K562 (cell line): ENCODE measurements around the gene PSG2. TPM values are rescaled to one million over a fixed set of nuclear protein-coding genes. Genes with fewer than 3 reads are reported as not detected.
"Not testable (repeated sequence)": the region's sequence is repeated elsewhere in the genome, so short reads cannot be mapped to it uniquely, and the experiment has no call there.

Source experiments
- ATAC-seq: fragments of 200-7000 bp; cut with Tn5 transposase; 3 replicates; pipeline ENCODE4 v1.9.1; 2020; ENCODE audit warnings: moderate library complexity
- Bru-seq: library from RNA; stranded (reverse); fragments of 400-500 nt; gene quantifications from one replicate; lab custom pipeline; 2021; lab: Mats Ljungman, UMichigan
- BruChase-seq, 2 experiments: library from RNA; stranded (reverse); fragments of 400-500 nt; gene quantifications; one replicate each; lab custom pipeline; 2021; lab: Mats Ljungman, UMichigan
- BruUV-seq: library from RNA; stranded (reverse); fragments of 400-500 nt; replicated peaks from 2 replicates; lab custom pipeline; 2021; lab: Mats Ljungman, UMichigan
- CTCF ChIA-PET: fragments of 300-600 bp; formaldehyde crosslinking; extraction: SDS; loops from one replicate; lab custom pipeline; 2021; ENCODE audit warnings: low intra/inter-chr PET ratio; lab: Yijun Ruan, JAX
- POLR2A ChIA-PET: fragments of 300-600, 350-650 bp; sonication (Branson Sonifier 250); formaldehyde crosslinking; extraction: SDS; loops from one replicate; lab custom pipeline; 2021; ENCODE audit warnings: antibody characterized with exemption, inconsistent platforms; lab: Yijun Ruan, JAX
- DNase-seq, 4 experiments: peaks; one replicate each; pipeline versions ENCODE4 v3.0.0 to v3.0.0-alpha.2; 2011 to 2018; ENCODE audit warnings: low spot score in 3 of 4, mixed read lengths in 3 of 4; ENCODE audit errors: extremely low read depth in 1 of 4
- FAIRE-seq: peaks from 2 replicates; lab custom pipeline; 2011; peaks lifted over from hg19 to GRCh38; lab: Jason Lieb, UNC
- H2AFZ ChIP-seq: 2 replicates; pipeline ENCODE4 v1.6.0; 2011; ENCODE audit warnings: low read depth, low read length, control low read depth, inconsistent platforms
- H3K27ac ChIP-seq: fragments of 200-600 bp; 3 replicates; pipeline ENCODE4 v1.8.0; 2011; ENCODE audit warnings: low read depth, mild to moderate bottlenecking, control low read depth, inconsistent platforms, low read length, moderate library complexity, mixed read lengths; ENCODE audit errors: extremely low read depth
- H3K27me3 ChIP-seq, 2 experiments: fragments of 300-600 bp in 1 of 2; 2 replicates in 1 of 2; 3 replicates in 1 of 2; pipeline versions ENCODE4 v1.6.0 to v1.8.0; 2011; ENCODE audit warnings: inconsistent platforms in 2 of 2, low read length in 2 of 2, mild to moderate bottlenecking in 1 of 2, mixed read lengths in 1 of 2, moderate library complexity in 1 of 2; ENCODE audit not compliant: control insufficient read depth in 2 of 2, insufficient read depth in 2 of 2
- H3K36me3 ChIP-seq: fragments of 300-600 bp; 3 replicates; pipeline ENCODE4 v1.8.0; 2011; ENCODE audit warnings: mild to moderate bottlenecking, low read length, inconsistent platforms; ENCODE audit not compliant: control insufficient read depth, insufficient read depth
- H3K4me1 ChIP-seq, 2 experiments: fragments of 200-600 bp in 1 of 2; replicated peaks in 1 of 2; 2 replicates in 1 of 2; 3 replicates in 1 of 2; pipeline versions ENCODE4 v1.5.1 to v1.8.0; 2011; ENCODE audit warnings: inconsistent platforms in 2 of 2, low read length in 2 of 2, mild to moderate bottlenecking in 1 of 2, mixed read lengths in 1 of 2, moderate library complexity in 1 of 2; ENCODE audit not compliant: control insufficient read depth in 2 of 2, insufficient read depth in 2 of 2
- H3K4me2 ChIP-seq: 2 replicates; pipeline ENCODE4 v1.6.1; 2011; ENCODE audit warnings: low read length, control low read depth, inconsistent platforms, mixed read lengths; ENCODE audit not compliant: insufficient read depth
- H3K4me3 ChIP-seq: fragments of 200-600 bp; sonication (generic), shearing (Covaris generic); 2 replicates; pipeline ENCODE4 v1.5.1; 2016; ENCODE audit warnings: control low read depth, inconsistent platforms
- H3K79me2 ChIP-seq: fragments of 200-600 bp; 3 replicates; pipeline ENCODE4 v1.8.0; 2011; ENCODE audit warnings: low read length, inconsistent platforms; ENCODE audit not compliant: control insufficient read depth, insufficient read depth
- H3K9ac ChIP-seq, 2 experiments: 2 replicates each; pipeline versions ENCODE4 v1.6.0 to v1.6.1; 2011; ENCODE audit warnings: low read depth in 2 of 2, low read length in 2 of 2, control low read depth in 1 of 2, inconsistent platforms in 1 of 2, mild to moderate bottlenecking in 1 of 2, mixed read lengths in 1 of 2; ENCODE audit not compliant: insufficient read depth in 1 of 2
- H3K9me1 ChIP-seq: one replicate; pipeline ENCODE4 v1.6.0; 2011; ENCODE audit warnings: inconsistent platforms, mild to moderate bottlenecking, low read length, moderate library complexity; ENCODE audit not compliant: control insufficient read depth, insufficient read depth
- H3K9me3 ChIP-seq: replicated peaks from 2 replicates; pipeline ENCODE4 v1.5.1; 2011; ENCODE audit warnings: low read depth, low read length, inconsistent platforms; ENCODE audit not compliant: control insufficient read depth, insufficient read depth
- H4K20me1 ChIP-seq: replicated peaks from 2 replicates; pipeline ENCODE4 v1.6.1; 2011; ENCODE audit warnings: low read length, inconsistent platforms, mixed read lengths; ENCODE audit not compliant: control insufficient read depth, insufficient read depth
- WGBS: fragments of 100-300 bp; shearing (Covaris generic); methylation state at CpG from one replicate; pipeline ENCODE4 v1.1.6; 2016; ENCODE audit warnings: low coverage, mixed read lengths; ENCODE audit not compliant: insufficient coverage; ENCODE audit errors: missing lambda C conversion rate; 5-methylcytosine and 5-hydroxymethylcytosine counted together
- in situ Hi-C: fragments of 300-500 bp; cut with MboI; formaldehyde crosslinking; loops from 4 replicates; pipeline ENCODE4 v1.15.0; 2018; ENCODE audit warnings: inconsistent platforms, mixed read lengths
- intact Hi-C: fragments of 100-400 bp; cut with micrococcal nuclease; formaldehyde crosslinking; loops from 2 replicates; pipeline ENCODE4 v1.14.2; 2022
- long read RNA-seq, 3 experiments: library from polyadenylated mRNA in 2 of 3; library from RNA in 1 of 3; unstranded in 2 of 3; stranded (forward) in 1 of 3; transcript quantifications; one replicate each; pipeline ENCODE4 v2.0.0, GENCODE V29; 2019 to 2022
- polyA minus RNA-seq, 3 experiments: library from RNA; depleted of rRNA, polyadenylated mRNA; stranded (reverse); fragments of >200 nt; gene quantifications; 2 replicates each; pipeline ENCODE4 v1.2.3, GENCODE V29; 2011
- polyA plus RNA-seq, 8 experiments: library from polyadenylated mRNA; depleted of rRNA in 4 of 8; stranded (reverse) in 5 of 8; unstranded in 3 of 8; fragments of >200 nt; fragmentation: Nextera tagmentation in 2 of 8; fragmentation: Illumina TruSeq in 1 of 8; extraction: Ambion mirVana in 2 of 8; extraction: Trizol in 1 of 8; gene quantifications; 2 replicates each; pipeline versions ENCODE4 v1.2.1 to v1.2.3, GENCODE V29; 2011 to 2014; ENCODE audit warnings: inconsistent platforms in 1 of 8, missing spikeins in 1 of 8
- total RNA-seq, 7 experiments: library from RNA; depleted of rRNA in 6 of 7; stranded (reverse); fragments of >200 nt in 6 of 7; fragmentation: Illumina TruSeq in 2 of 7; extraction: Trizol in 2 of 7; gene quantifications; 2 replicates each; pipeline versions ENCODE4 v1.2.1 to v1.2.3, GENCODE V29; 2011 to 2021; ENCODE audit warnings: low replicate concordance in 1 of 7

PSG2 gene
- not detected in 2 replicates for total RNA-seq (2011; cell fraction: chromatin; rRNA removed; ENCODE audit: low replicate concordance)
- total RNA-seq (2011; cell fraction: nucleolus; rRNA removed) = not detected in 2 replicates
- total RNA-seq (2011; cell fraction: nucleoplasm; rRNA removed) = not detected in 2 replicates
- total RNA-seq (2014; rRNA removed) (not detected in 2 replicates), total RNA-seq (2014; rRNA removed; fragmentation: Illumina TruSeq; extraction: Trizol) (not detected in 2 replicates), total RNA-seq (2015; rRNA removed; fragmentation: Illumina TruSeq; extraction: Trizol) (not detected in 2 replicates), total RNA-seq (2021) (not detected in 2 replicates), polyA plus RNA-seq (2011; rRNA removed) (not detected in 2 replicates), polyA plus RNA-seq (2014; fragmentation: Illumina TruSeq; extraction: Trizol) (not detected in 2 replicates), polyA plus RNA-seq (2014; fragmentation: Nextera tagmentation; extraction: Ambion mirVana) (not detected), polyA plus RNA-seq (2014; rRNA removed) (not detected in 2 replicates), polyA minus RNA-seq (2011; rRNA and poly(A)+ RNA removed) (not detected in 2 replicates), Bru-seq, nascent RNA (not detected), BruChase-seq, experiment 1, labeled RNA remaining after a 2-hour chase (not detected), BruChase-seq, experiment 2, labeled RNA remaining after a 6-hour chase (not detected)
- not detected in 2 replicates for polyA plus RNA-seq (2011; cell fraction: cytosol; rRNA removed)
- not detected in 2 replicates for polyA plus RNA-seq (2011; cell fraction: nucleus; rRNA removed)
- not detected in 2 replicates for polyA plus RNA-seq (2012)
- polyA minus RNA-seq (2011; cell fraction: cytosol; rRNA and poly(A)+ RNA removed) = not detected in 2 replicates
- polyA minus RNA-seq (2011; cell fraction: nucleus; rRNA and poly(A)+ RNA removed) = not detected in 2 replicates
- long read RNA-seq, experiment 1 = 0 reads
- long read RNA-seq, experiment 2 = 0 reads
- long read RNA-seq, experiment 3 = 0 reads

DNA sequence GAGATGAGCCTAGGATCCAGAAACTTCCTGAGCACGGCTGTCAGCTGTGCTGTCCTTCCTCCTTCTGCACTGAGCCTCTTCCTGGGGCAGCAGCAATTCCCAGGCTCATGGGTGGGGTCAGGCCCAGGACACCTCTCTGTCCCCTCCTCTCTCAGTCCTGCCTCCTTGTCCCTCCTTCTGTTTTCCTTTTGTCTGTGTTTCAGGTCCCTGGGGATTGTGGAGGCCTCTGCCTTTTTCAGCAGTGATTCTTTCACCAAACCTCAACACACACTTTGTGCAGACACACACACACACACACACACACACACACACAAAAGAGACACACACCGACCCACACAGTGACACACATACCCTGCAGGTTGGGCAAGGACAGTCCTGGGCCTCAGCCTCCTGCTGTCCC, at the start of gene PSG2:
TSS of gene PSG2 (minus strand) at position 101 of the 400 bp plus-strand sequence. CDS start 132 bp downstream, outside the sequence.
- H3K79me2 ChIP-seq, H3K27me3 ChIP-seq, H3K9me1 ChIP-seq, H3K9me3 ChIP-seq, H3K9ac ChIP-seq, H3K36me3 ChIP-seq, ATAC-seq, FAIRE-seq, H3K27ac ChIP-seq, DNase-seq, in situ Hi-C loops, BruUV-seq, POLR2A ChIA-PET, H4K20me1 ChIP-seq, H3K4me2 ChIP-seq, H3K4me3 ChIP-seq, H2AFZ ChIP-seq, H3K4me1 ChIP-seq, intact Hi-C loops, CTCF ChIA-PET: not testable (repeated sequence)
- WGBS = 0% methylated on average over 1 of the region's 2 CpGs

DNA sequence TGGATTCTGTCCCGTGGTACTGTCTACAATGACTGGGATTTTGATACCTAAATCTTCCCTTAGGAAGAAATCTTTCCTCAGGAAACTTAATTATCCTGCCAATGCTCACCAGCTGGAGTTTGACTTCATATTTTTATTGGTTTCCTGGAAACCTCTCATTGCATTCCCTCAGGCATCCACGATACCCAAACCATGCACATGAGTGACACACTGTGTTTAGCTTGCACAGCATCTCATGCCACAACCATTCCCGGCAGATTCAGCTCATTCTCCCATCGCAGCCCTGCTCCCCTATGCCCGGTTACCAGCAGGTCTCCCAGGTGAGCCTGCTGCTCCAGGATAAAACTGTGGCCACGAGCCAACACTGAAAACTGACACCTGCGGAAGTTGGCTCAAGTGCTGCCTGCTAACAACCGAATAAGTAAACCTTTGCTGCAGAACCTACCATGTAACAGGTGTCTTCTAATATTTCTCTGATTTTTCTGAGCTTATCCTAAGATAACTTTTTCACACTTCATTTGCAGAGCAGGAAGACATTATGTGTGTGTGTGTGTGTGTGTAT, 48.9 kb upstream of the PSG2 start:
- CTCF ChIA-PET, H3K4me2 ChIP-seq, BruUV-seq, H3K27ac ChIP-seq, H3K9me1 ChIP-seq, H3K4me1 ChIP-seq, H3K79me2 ChIP-seq, DNase-seq, intact Hi-C loops, H3K4me3 ChIP-seq, H3K9ac ChIP-seq, FAIRE-seq, H2AFZ ChIP-seq, H3K9me3 ChIP-seq, in situ Hi-C loops, H3K36me3 ChIP-seq, ATAC-seq, H3K27me3 ChIP-seq, H4K20me1 ChIP-seq: not testable (repeated sequence)
- 0% methylated on average over 8 of the region's 8 CpGs for WGBS
- POLR2A ChIA-PET = interaction anchor here (0.7 kb wide), 1 partner anchor 31 kb away, joined by 3 read pairs; no protein-coding TSS in a partner anchor

DNA sequence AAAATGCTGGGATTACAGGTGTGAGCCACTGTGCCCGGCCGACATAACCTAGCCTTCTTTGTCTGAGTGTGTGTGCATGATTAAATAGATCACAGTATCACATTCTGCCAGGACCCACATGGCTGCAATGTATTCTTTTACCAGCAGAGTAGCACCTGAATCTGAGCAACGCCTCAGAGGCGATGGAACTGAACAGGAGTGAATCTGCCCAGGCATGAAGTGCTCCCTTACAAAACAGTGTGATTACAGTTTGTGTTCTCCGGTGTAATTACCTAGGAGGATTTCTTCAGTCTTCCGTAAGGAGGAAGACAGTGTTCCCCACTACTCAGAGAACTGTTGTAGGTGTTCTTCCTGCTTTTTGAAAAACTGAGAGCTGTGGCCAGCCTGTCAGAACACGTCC, 46.7 kb upstream of the PSG2 start:
- ATAC-seq, DNase-seq: not testable (repeated sequence)

More for the DNA sequence above, 46.7 kb upstream of the PSG2 start:
- WGBS = 5% methylated on average over 5 of the region's 7 CpGs
- H2AFZ ChIP-seq, FAIRE-seq, H4K20me1 ChIP-seq, H3K27me3 ChIP-seq, H3K27ac ChIP-seq, POLR2A ChIA-PET, BruUV-seq, H3K9me3 ChIP-seq, H3K9me1 ChIP-seq, H3K9ac ChIP-seq, in situ Hi-C loops, H3K4me1 ChIP-seq, H3K79me2 ChIP-seq, H3K4me3 ChIP-seq, CTCF ChIA-PET, H3K36me3 ChIP-seq, intact Hi-C loops, H3K4me2 ChIP-seq: not testable (repeated sequence)
